ENCODE measurements around the gene CD99L2. TPM values are rescaled to one million over a fixed set of nuclear protein-coding genes. Genes with fewer than 3 reads are reported as not detected.

The CD99L2 gene
- total and polyA plus RNA-seq, 10 donors: 8.2 to 51.8 (median 31.8) TPM

DNA sequence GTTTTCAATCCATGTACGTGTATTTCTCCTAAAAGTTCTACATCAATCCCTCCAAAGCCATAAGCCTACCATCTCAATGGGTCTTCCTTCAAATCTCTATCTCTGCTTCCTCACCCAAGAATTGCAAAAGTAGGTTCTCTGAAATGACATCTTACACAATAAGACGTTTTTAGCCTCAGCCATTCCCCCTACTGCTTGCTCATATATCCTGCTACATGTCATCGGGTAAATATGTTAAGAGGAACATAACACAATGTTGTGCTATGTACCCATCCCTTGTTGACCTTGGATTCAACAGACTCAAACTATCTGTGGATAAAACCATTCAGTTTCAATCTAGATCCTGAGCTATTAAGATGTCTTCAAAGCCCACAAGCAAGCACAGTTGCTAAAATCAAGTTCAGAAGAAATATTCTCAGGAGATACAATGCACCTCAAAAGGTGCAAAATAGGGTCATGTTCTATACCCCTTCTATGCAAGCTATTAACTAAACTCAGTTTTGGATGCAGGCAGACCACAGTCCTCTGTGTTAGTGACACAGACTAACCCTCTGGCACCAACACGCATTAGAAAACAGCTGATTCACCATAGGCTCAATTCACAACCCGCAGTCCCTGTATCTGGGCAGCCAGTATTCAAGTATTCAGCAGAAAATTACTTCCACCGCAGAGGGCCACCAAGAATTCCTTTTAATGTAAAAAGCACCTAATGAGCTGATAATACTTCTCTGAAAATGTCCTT lies 56.8 kb downstream of the CD99L2 start:
- peak overlapping the region in 5 of 8 donors; percentile 3 to 76 (median 72) for H3K27ac ChIP-seq
- intact Hi-C loops (cut with DNase I; ENCODE audit: low total_unique reads): no loop called here
- no peak overlapping the region for H3K4me3 ChIP-seq
- peaks cover 0 to 10% (median 0%) of the 10 kb centered on the region in 6 donors for H3K4me1 ChIP-seq
- DNase-seq: no peak
- 34 to 61% (median 52%) methylated on average over 6 of the region's 6 CpGs for WGBS, 5 donors
- no peaks in the 10 kb centered on the region for H3K36me3 ChIP-seq
- no peaks in the 10 kb centered on the region for H3K27me3 ChIP-seq (replicated peaks in 1 of 7)
- H3K9me3 ChIP-seq: no peaks in the 10 kb centered on the region
- no peak for TF ChIP-seq POLR2A (IDR thresholded peaks at IDR 0.05)
- no peak for TF ChIP-seq POLR2AphosphoS5 (IDR thresholded peaks at IDR 0.05)
- TF ChIP-seq, protein P1, sequence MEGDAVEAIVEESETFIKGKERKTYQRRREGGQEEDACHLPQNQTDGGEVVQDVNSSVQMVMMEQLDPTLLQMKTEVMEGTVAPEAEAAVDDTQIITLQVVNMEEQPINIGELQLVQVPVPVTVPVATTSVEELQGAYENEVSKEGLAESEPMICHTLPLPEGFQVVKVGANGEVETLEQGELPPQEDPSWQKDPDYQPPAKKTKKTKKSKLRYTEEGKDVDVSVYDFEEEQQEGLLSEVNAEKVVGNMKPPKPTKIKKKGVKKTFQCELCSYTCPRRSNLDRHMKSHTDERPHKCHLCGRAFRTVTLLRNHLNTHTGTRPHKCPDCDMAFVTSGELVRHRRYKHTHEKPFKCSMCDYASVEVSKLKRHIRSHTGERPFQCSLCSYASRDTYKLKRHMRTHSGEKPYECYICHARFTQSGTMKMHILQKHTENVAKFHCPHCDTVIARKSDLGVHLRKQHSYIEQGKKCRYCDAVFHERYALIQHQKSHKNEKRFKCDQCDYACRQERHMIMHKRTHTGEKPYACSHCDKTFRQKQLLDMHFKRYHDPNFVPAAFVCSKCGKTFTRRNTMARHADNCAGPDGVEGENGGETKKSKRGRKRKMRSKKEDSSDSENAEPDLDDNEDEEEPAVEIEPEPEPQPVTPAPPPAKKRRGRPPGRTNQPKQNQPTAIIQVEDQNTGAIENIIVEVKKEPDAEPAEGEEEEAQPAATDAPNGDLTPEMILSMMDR (IDR thresholded peaks at IDR 0.05 in 8 of 11, conservative IDR thresholded peaks at IDR 0.05 in 3 of 11): no peak

DNA sequence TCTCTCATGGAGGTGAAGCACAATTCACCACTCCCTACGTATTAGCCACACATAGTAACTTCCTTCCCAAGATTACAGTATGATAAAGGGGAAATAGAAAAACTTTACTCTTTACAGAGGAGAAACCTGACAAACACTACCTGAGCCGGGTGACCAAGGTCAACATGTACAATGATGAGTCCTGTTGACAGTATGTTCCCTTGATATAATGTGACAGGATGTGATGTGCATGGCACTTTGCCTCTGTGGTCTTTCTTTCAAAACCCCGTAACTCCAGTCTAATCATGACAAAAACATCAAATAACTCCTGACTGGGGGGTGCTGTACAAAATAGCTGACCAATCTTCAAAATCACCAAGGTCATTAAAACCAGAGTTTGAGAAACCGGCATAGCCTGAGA lies 60.6 kb downstream of the CD99L2 start:
- DNase-seq: no peak
- 59 to 86% (median 74%) methylated on average over 4 of the region's 4 CpGs for WGBS, 5 donors
- Histone ChIP-seq H3K9me3 (peaks cover 0 to 19% (median 0%) of the 10 kb centered on the region in 8 donors), H3K4me1 (peaks cover 0 to 10% (median 0%) of the 10 kb centered on the region in 6 donors), H3K27me3 (replicated peaks in 1 of 7) (no peaks in the 10 kb centered on the region), H3K36me3 (no peaks in the 10 kb centered on the region), H3K4me3 (no peak overlapping the region), H3K27ac (no peak overlapping the region)
- TF ChIP-seq, protein P1 (IDR thresholded peaks at IDR 0.05 in 8 of 11, conservative IDR thresholded peaks at IDR 0.05 in 3 of 11): no peak
- TF ChIP-seq POLR2AphosphoS5 (IDR thresholded peaks at IDR 0.05) (no peak), POLR2A (IDR thresholded peaks at IDR 0.05) (no peak)
- intact Hi-C loops (cut with DNase I; ENCODE audit: low total_unique reads): no loop called here

DNA sequence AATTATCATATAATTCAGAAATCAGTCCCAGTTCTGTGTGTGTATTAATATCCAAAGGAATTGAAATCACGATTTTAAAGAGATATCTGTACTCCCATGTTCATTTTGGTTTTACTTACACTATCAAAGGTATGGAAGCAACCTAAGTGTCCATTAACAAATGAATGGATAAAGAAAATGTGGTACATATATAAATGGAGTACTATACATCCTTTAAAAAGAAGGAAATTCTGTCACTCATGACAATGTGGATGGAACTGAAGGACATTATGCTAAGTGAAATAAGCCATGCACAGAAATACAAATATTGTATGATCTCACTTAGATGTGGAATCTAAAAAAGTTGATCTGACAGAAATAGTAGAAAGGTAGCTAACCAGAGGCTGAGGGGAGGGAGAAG lies 63.8 kb downstream of the CD99L2 start:
- Histone ChIP-seq H3K36me3 (peaks cover 0 to 8% (median 0%) of the 10 kb centered on the region in 6 donors), H3K27ac (no peak overlapping the region), H3K4me1 (no peaks in the 10 kb centered on the region), H3K27me3 (replicated peaks in 1 of 7) (no peaks in the 10 kb centered on the region), H3K4me3 (no peak overlapping the region), H3K9me3 (peaks cover 0 to 19% (median 0%) of the 10 kb centered on the region in 8 donors)
- intact Hi-C loops (cut with DNase I; ENCODE audit: low total_unique reads): no loop called here
- TF ChIP-seq, protein P1 (IDR thresholded peaks at IDR 0.05 in 8 of 11, conservative IDR thresholded peaks at IDR 0.05 in 3 of 11): no peak
- TF ChIP-seq POLR2AphosphoS5 (IDR thresholded peaks at IDR 0.05): no peak
- no peak for TF ChIP-seq POLR2A (IDR thresholded peaks at IDR 0.05)
- DNase-seq: no peak
- 61 to 100% (median 89%) methylated on average over 1 of the region's 1 CpG for whole genome bisulfite sequencing, 5 donors

DNA sequence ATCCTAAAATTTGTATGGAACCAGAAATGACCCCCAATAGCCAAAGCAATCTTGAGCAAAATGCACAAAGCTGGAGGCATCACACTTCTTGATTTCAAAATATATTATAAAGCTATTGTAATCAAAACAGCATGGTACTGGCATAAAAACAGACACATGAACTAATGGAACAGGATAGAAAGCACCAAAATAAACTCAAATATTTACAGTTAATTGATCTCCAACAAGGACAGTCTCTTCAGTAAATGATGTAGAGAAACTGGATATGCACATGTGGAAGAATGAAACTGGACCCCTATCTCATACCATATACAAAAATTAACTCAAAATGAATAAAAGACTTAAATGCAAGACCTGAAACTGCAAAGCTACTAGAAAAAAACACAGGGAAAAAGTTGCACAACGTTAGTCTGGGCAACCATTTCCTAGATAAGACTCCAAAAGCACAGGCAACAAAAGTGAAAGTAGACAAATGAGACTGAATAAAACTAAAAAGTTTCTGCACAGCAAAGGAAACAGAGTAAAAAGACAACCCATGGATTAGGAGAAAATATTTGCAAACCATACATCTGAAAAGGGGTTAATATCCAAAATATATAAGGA lies 64.9 kb downstream of the CD99L2 start:
- H3K27ac ChIP-seq: no peak overlapping the region
- H3K9me3 ChIP-seq: peaks cover 0 to 19% (median 0%) of the 10 kb centered on the region in 8 donors
- 8 to 28% (median 16%) methylated on average over 1 of the region's 1 CpG for WGBS, 5 donors
- intact Hi-C loops (cut with DNase I; ENCODE audit: low total_unique reads): no loop called here
- TF ChIP-seq, protein P1 (IDR thresholded peaks at IDR 0.05 in 8 of 11, conservative IDR thresholded peaks at IDR 0.05 in 3 of 11): no peak
- TF ChIP-seq POLR2AphosphoS5 (IDR thresholded peaks at IDR 0.05) (no peak), POLR2A (IDR thresholded peaks at IDR 0.05) (no peak)
- H3K36me3 ChIP-seq: peaks cover 0 to 10% (median 0%) of the 10 kb centered on the region in 6 donors
- no peaks in the 10 kb centered on the region for H3K4me1 ChIP-seq
- no peak for DNase-seq
- no peaks in the 10 kb centered on the region for H3K27me3 ChIP-seq (replicated peaks in 1 of 7)
- no peak overlapping the region for H3K4me3 ChIP-seq

All from spleen (tissue), 11 donors.